Ishikawa (cell line): ENCODE data around the gene ZNF747.

ENCODE experiments used
- CEBPB ChIP-seq: IDR thresholded peaks from 2 replicates; pipeline ENCODE4 v1.6.1; 2012
- CREB1 ChIP-seq: IDR thresholded peaks from 2 replicates; pipeline ENCODE4 v1.6.1; 2012; ENCODE audit warnings: low read depth
- EGR1 ChIP-seq: IDR thresholded peaks from 2 replicates; pipeline ENCODE4 v1.6.1; 2012
- EP300 ChIP-seq: IDR thresholded peaks from 2 replicates; pipeline ENCODE4 v1.6.1; 2012; ENCODE audit warnings: borderline replicate concordance
- FOXM1 ChIP-seq: IDR thresholded peaks from 2 replicates; pipeline ENCODE4 v1.6.1; 2012; ENCODE audit warnings: low read depth, borderline replicate concordance
- MAX ChIP-seq: IDR thresholded peaks from 2 replicates; pipeline ENCODE4 v1.6.1; 2012
- NFIC ChIP-seq: IDR thresholded peaks from 2 replicates; pipeline ENCODE4 v1.6.1; 2012
- RAD21 ChIP-seq: IDR thresholded peaks from 2 replicates; pipeline ENCODE4 v1.6.1; 2012; ENCODE audit warnings: low read depth
- REST ChIP-seq: IDR thresholded peaks from 2 replicates; pipeline ENCODE4 v1.6.1; 2012; ENCODE audit warnings: low read depth, mild to moderate bottlenecking
- TAF1 ChIP-seq: IDR thresholded peaks from 2 replicates; pipeline ENCODE4 v1.6.1; 2012; ENCODE audit warnings: low read depth, mild to moderate bottlenecking
- TCF12 ChIP-seq: IDR thresholded peaks from 2 replicates; pipeline ENCODE4 v1.6.1; 2012; ENCODE audit warnings: low read depth
- TEAD4 ChIP-seq: IDR thresholded peaks from 2 replicates; pipeline ENCODE4 v1.6.1; 2012
- USF1 ChIP-seq: IDR thresholded peaks from 2 replicates; pipeline ENCODE4 v1.6.1; 2012
- YY1 ChIP-seq: IDR thresholded peaks from 2 replicates; pipeline ENCODE4 v1.6.1; 2012; ENCODE audit warnings: low read depth
- ZBTB7A ChIP-seq: IDR thresholded peaks from 2 replicates; pipeline ENCODE4 v1.6.1; 2012; ENCODE audit warnings: low read depth

The ZNF747 gene

GRCh38 chr16:30557707-30557956 is 23.0 kb upstream of the ZNF747 start:
- TF ChIP-seq RAD21, result no peak
- TF ChIP-seq ZBTB7A, result peak; percentile 19; the same call in 1 of the 2 replicates

GRCh38 chr16:30556125-30556473 is 21.4 kb upstream of the ZNF747 start:
- TF ChIP-seq EGR1 (no peak), EP300 (no peak), NFIC (no peak), ZBTB7A (no peak), FOXM1 (no peak), REST (no peak), TEAD4 (no peak), CREB1 (no peak), USF1 (no peak), MAX (no peak), TAF1 (no peak), RAD21 (no peak), CEBPB (no peak), YY1 (no peak), TCF12 (no peak)

GRCh38 chr16:30555315-30556124 is 20.9 kb upstream of the ZNF747 start:
- no peak for TF ChIP-seq TCF12
- TF ChIP-seq FOXM1, result no peak
- no peak for TF ChIP-seq TEAD4
- no peak for TF ChIP-seq REST
- no peak for TF ChIP-seq CREB1
- TF ChIP-seq USF1, result no peak
- no peak for TF ChIP-seq MAX
- no peak for TF ChIP-seq TAF1
- no peak for TF ChIP-seq CEBPB
- TF ChIP-seq YY1, result no peak
- TF ChIP-seq EP300, result no peak
- TF ChIP-seq RAD21, result no peak
- no peak for TF ChIP-seq ZBTB7A
- TF ChIP-seq NFIC, result no peak
- no peak for TF ChIP-seq EGR1

GRCh38 chr16:30554557-30555314 is 20.1 kb upstream of the ZNF747 start:
- TF ChIP-seq FOXM1, result no peak
- TF ChIP-seq RAD21, result no peak
- no peak for TF ChIP-seq EGR1
- no peak for TF ChIP-seq USF1
- no peak for TF ChIP-seq YY1
- TF ChIP-seq TAF1, result no peak
- TF ChIP-seq ZBTB7A, result no peak
- no peak for TF ChIP-seq REST
- TF ChIP-seq CEBPB, result no peak
- TF ChIP-seq TCF12, result no peak
- TF ChIP-seq NFIC, result no peak
- TF ChIP-seq CREB1, result no peak
